Fibroblast of skin of right quadriceps (primary cell): Measurements from ENCODE around the gene NREP.
A peak's percentile ranks its signal among the peaks of the same experiment; 100 is the strongest.

ENCODE experiments used
- DNase-seq: peaks from one replicate; pipeline ENCODE4 v3.0.0-alpha.2; 2013

The NREP gene

GRCh38 chr5:111764019-111764418, 7.0 kb upstream of the NREP start:
- DNase-seq: no peak

GRCh38 chr5:111762895-111763294, 5.9 kb upstream of the NREP start:
- DNase-seq: no peak

- DNase-seq: no peak
Observed at GRCh38 chr5:111758284-111758628, 1.3 kb upstream of the NREP start.

GRCh38 chr5:111757355-111758283, 625 bp upstream of the NREP start:
- DNase-seq: peak; percentile 98

GRCh38 chr5:111755942-111756381, 1.0 kb downstream of the NREP start:
- peak; percentile 70 for DNase-seq

GRCh38 chr5:111755345-111755941, 1.6 kb downstream of the NREP start:
- no peak for DNase-seq

GRCh38 chr5:111753884-111754589, 3.0 kb downstream of the NREP start:
- no peak for DNase-seq

GRCh38 chr5:111752426-111752965, 4.5 kb downstream of the NREP start:
- no peak for DNase-seq

- no peak for DNase-seq
Observed at GRCh38 chr5:111749303-111750026, 7.5 kb downstream of the NREP start.

- peak; percentile 82 for DNase-seq
Observed at GRCh38 chr5:111748304-111748763, 8.7 kb downstream of the NREP start.

- peak; percentile 42 for DNase-seq
Observed at GRCh38 chr5:111747337-111747736, 9.7 kb downstream of the NREP start.

- no peak for DNase-seq
Observed at GRCh38 chr5:111746791-111747190, 10.2 kb downstream of the NREP start.

GRCh38 chr5:111745075-111745739, 11.8 kb downstream of the NREP start:
- no peak for DNase-seq

GRCh38 chr5:111744455-111744854, 12.5 kb downstream of the NREP start:
- no peak for DNase-seq

GRCh38 chr5:111743988-111744387, 13.0 kb downstream of the NREP start:
- DNase-seq: peak; percentile 79

- DNase-seq: peak; percentile 47
Observed at GRCh38 chr5:111743512-111743911, 13.5 kb downstream of the NREP start.

GRCh38 chr5:111742177-111742994, 14.6 kb downstream of the NREP start:
- DNase-seq: peak; percentile 92

GRCh38 chr5:111741278-111741677, 15.7 kb downstream of the NREP start:
- DNase-seq: peak; percentile 39

GRCh38 chr5:111739416-111739815, 17.6 kb downstream of the NREP start:
- no peak for DNase-seq

GRCh38 chr5:111738118-111738517, 18.9 kb downstream of the NREP start:
- DNase-seq: no peak

GRCh38 chr5:111737716-111738115, 19.3 kb downstream of the NREP start:
- peak; percentile 80 for DNase-seq
